ENCODE data around the gene MED15. TPM values are rescaled to one million over a fixed set of nuclear protein-coding genes. Genes with fewer than 3 reads are reported as not detected.

MED15 gene
- polyA plus RNA-seq, 2 donors = 31.0 to 55.9 TPM

DNA sequence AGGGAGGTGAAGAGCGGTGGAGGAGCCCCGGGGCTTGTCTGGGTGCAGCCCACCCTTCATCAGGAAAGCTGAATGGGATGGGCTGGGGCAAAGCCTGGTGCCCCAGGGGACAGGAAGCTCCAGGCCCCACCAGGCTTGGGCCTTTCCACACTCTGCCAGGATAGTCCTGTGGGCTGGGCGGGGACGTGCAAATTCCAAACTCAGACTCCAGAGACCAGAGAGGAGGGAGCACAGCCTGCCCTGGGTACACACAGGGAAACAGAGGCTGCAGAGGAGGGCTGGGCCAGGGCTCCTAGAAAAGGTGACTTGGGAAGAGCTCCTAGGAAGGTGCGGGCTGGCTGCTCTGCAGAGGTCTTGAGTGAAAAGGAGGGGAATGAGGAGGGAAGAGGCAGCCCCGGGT is 124.7 kb downstream of the MED15 start:
- H3K4me3 ChIP-seq (ENCODE audit: low read depth in 1 of 2, low read length in 2 of 2) = no peak overlapping the region
- H3K36me3 ChIP-seq (ENCODE audit: control insufficient read depth in 2 of 2, insufficient read depth in 2 of 2, low read length in 1 of 2) = no peaks in the 10 kb centered on the region
- no peak overlapping the region for H3K27ac ChIP-seq (ENCODE audit: low read depth in 2 of 2, low read length in 1 of 2)
- 80 to 82% methylated on average over 6 of the region's 6 CpGs for WGBS, 2 donors
- no peaks in the 10 kb centered on the region for H3K9me3 ChIP-seq (ENCODE audit: control insufficient read depth in 2 of 2, insufficient read depth in 1 of 2, low read depth in 1 of 2, low read length in 1 of 2)
- H3K27me3 ChIP-seq (ENCODE audit: control insufficient read depth in 1 of 2, insufficient read depth in 2 of 2, low read length in 2 of 2) = no peaks in the 10 kb centered on the region
- no peaks in the 10 kb centered on the region for H3K4me1 ChIP-seq (ENCODE audit: control insufficient read depth in 2 of 2, insufficient read depth in 2 of 2, low read length in 1 of 2)

- H3K36me3 ChIP-seq (ENCODE audit: control insufficient read depth in 2 of 2, insufficient read depth in 2 of 2, low read length in 1 of 2) = no peaks in the 10 kb centered on the region
- no peaks in the 10 kb centered on the region for H3K4me1 ChIP-seq (ENCODE audit: control insufficient read depth in 2 of 2, insufficient read depth in 2 of 2, low read length in 1 of 2)
- WGBS, 2 donors = 60 to 61% methylated on average over 4 of the region's 4 CpGs
- no peak overlapping the region for H3K4me3 ChIP-seq (ENCODE audit: low read depth in 1 of 2, low read length in 2 of 2)
- H3K27ac ChIP-seq (ENCODE audit: low read depth in 2 of 2, low read length in 1 of 2) = no peak overlapping the region
- no peaks in the 10 kb centered on the region for H3K27me3 ChIP-seq (ENCODE audit: control insufficient read depth in 1 of 2, insufficient read depth in 2 of 2, low read length in 2 of 2)
- H3K9me3 ChIP-seq (ENCODE audit: control insufficient read depth in 2 of 2, insufficient read depth in 1 of 2, low read depth in 1 of 2, low read length in 1 of 2) = no peaks in the 10 kb centered on the region
Observed at GRCh38 chr22:20632518-20632917, 125.1 kb downstream of the MED15 start.

GRCh38 chr22:20634560-20635226 is 127.3 kb downstream of the MED15 start:
- 86 to 92% methylated on average over 9 of the region's 9 CpGs for WGBS, 2 donors
- Histone ChIP-seq H3K9me3 (ENCODE audit: control insufficient read depth in 2 of 2, insufficient read depth in 1 of 2, low read depth in 1 of 2, low read length in 1 of 2) (no peaks in the 10 kb centered on the region), H3K27ac (ENCODE audit: low read depth in 2 of 2, low read length in 1 of 2) (no peak overlapping the region), H3K27me3 (ENCODE audit: control insufficient read depth in 1 of 2, insufficient read depth in 2 of 2, low read length in 2 of 2) (no peaks in the 10 kb centered on the region), H3K4me3 (ENCODE audit: low read depth in 1 of 2, low read length in 2 of 2) (no peak overlapping the region), H3K36me3 (ENCODE audit: control insufficient read depth in 2 of 2, insufficient read depth in 2 of 2, low read length in 1 of 2) (no peaks in the 10 kb centered on the region), H3K4me1 (ENCODE audit: control insufficient read depth in 2 of 2, insufficient read depth in 2 of 2, low read length in 1 of 2) (no peaks in the 10 kb centered on the region)

DNA sequence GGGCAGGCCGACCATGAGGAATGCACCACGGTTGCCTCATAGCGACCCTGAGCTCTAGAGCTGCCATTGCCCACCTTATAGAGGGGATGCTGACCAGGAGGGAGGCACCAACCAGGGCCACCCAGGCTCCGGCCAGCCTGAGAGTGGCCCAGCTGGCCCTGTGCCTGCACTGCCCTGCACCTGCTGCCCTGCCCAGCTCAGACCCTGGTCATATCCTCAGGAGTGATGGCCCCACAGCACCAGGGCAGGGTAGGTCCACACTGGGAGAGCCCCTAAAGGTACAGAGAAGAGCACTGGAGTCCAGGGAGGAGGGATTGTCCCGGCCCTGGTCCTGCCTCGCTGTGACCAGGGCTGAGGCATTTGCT is 127.8 kb downstream of the MED15 start:
- Histone ChIP-seq H3K27ac (ENCODE audit: low read depth in 2 of 2, low read length in 1 of 2) (no peak overlapping the region), H3K36me3 (ENCODE audit: control insufficient read depth in 2 of 2, insufficient read depth in 2 of 2, low read length in 1 of 2) (no peaks in the 10 kb centered on the region), H3K4me3 (ENCODE audit: low read depth in 1 of 2, low read length in 2 of 2) (no peak overlapping the region), H3K9me3 (ENCODE audit: control insufficient read depth in 2 of 2, insufficient read depth in 1 of 2, low read depth in 1 of 2, low read length in 1 of 2) (no peaks in the 10 kb centered on the region), H3K4me1 (ENCODE audit: control insufficient read depth in 2 of 2, insufficient read depth in 2 of 2, low read length in 1 of 2) (no peaks in the 10 kb centered on the region), H3K27me3 (ENCODE audit: control insufficient read depth in 1 of 2, insufficient read depth in 2 of 2, low read length in 2 of 2) (no peaks in the 10 kb centered on the region)
- 82 to 88% methylated on average over 6 of the region's 6 CpGs for WGBS, 2 donors

GRCh38 chr22:20636075-20636812 is 128.8 kb downstream of the MED15 start:
- Histone ChIP-seq H3K4me3 (ENCODE audit: low read depth in 1 of 2, low read length in 2 of 2) (no peak overlapping the region), H3K36me3 (ENCODE audit: control insufficient read depth in 2 of 2, insufficient read depth in 2 of 2, low read length in 1 of 2) (no peaks in the 10 kb centered on the region), H3K4me1 (ENCODE audit: control insufficient read depth in 2 of 2, insufficient read depth in 2 of 2, low read length in 1 of 2) (no peaks in the 10 kb centered on the region), H3K27ac (ENCODE audit: low read depth in 2 of 2, low read length in 1 of 2) (no peak overlapping the region), H3K27me3 (ENCODE audit: control insufficient read depth in 1 of 2, insufficient read depth in 2 of 2, low read length in 2 of 2) (no peaks in the 10 kb centered on the region), H3K9me3 (ENCODE audit: control insufficient read depth in 2 of 2, insufficient read depth in 1 of 2, low read depth in 1 of 2, low read length in 1 of 2) (no peaks in the 10 kb centered on the region)
- 88 to 90% methylated on average over 16 of the region's 16 CpGs for WGBS, 2 donors

- Histone ChIP-seq H3K27ac (ENCODE audit: low read depth in 2 of 2, low read length in 1 of 2) (no peak overlapping the region), H3K4me1 (ENCODE audit: control insufficient read depth in 2 of 2, insufficient read depth in 2 of 2, low read length in 1 of 2) (no peaks in the 10 kb centered on the region), H3K4me3 (ENCODE audit: low read depth in 1 of 2, low read length in 2 of 2) (no peak overlapping the region), H3K9me3 (ENCODE audit: control insufficient read depth in 2 of 2, insufficient read depth in 1 of 2, low read depth in 1 of 2, low read length in 1 of 2) (no peaks in the 10 kb centered on the region), H3K36me3 (ENCODE audit: control insufficient read depth in 2 of 2, insufficient read depth in 2 of 2, low read length in 1 of 2) (no peaks in the 10 kb centered on the region), H3K27me3 (ENCODE audit: control insufficient read depth in 1 of 2, insufficient read depth in 2 of 2, low read length in 2 of 2) (no peaks in the 10 kb centered on the region)
- 78% methylated on average over 2 of the region's 2 CpGs for WGBS, 2 donors
Observed at GRCh38 chr22:20636945-20637344, 129.5 kb downstream of the MED15 start.

Other genes with a start within 250 kb of the MED15 start
- gene RTN4R, start 239.3 kb upstream of the MED15 start, polyA plus RNA-seq = 1 to 10 TPM; 1.9 to 2.5 TPM
- gene DGCR6L, start 187.6 kb upstream of the MED15 start, polyA plus RNA-seq = 10 to 100 TPM; 43.9 to 44.7 TPM
- gene ZNF74, start 113.5 kb upstream of the MED15 start, polyA plus RNA-seq = 1 to 10 TPM; 3.8 to 4.0 TPM
- gene SCARF2, start 69.8 kb upstream of the MED15 start, polyA plus RNA-seq = 1 to 10 TPM in 1 of 2 donors, under 1 TPM in 1; 0.57 to 1.0 TPM
- 1 to 10 TPM; 5.7 to 6.3 TPM for gene KLHL22, start 11.8 kb upstream of the MED15 start, polyA plus RNA-seq